T-helper 17 cell (primary cell): ENCODE measurements around the gene CREB3L1. TPM values are rescaled to one million over a fixed set of nuclear protein-coding genes. Genes with fewer than 3 reads are reported as not detected.

Source experiments
- ATAC-seq: fragments of 150-1000 bp; cut with Tn5 transposase; 2 replicates; pipeline ENCODE4 v1.10.0; 2021; ENCODE audit warnings: mild to moderate bottlenecking, moderate library complexity
- DNase-seq, 3 donors: peaks; one replicate each; pipeline versions ENCODE4 v3.0.0 to v3.0.0-alpha.2; 2020 to 2021
- H3K9me3 ChIP-seq: one replicate; pipeline ENCODE4 v1.7.0; 2013; ENCODE audit warnings: low read length, mild to moderate bottlenecking; ENCODE audit not compliant: control insufficient read depth, poor library complexity, severe bottlenecking
- H3K27ac Mint-ChIP-seq: one replicate; pipeline ENCODE4 v1.8.0; 2022; ENCODE audit warnings: mild to moderate bottlenecking, moderate library complexity, mixed read lengths
- H3K27me3 Mint-ChIP-seq: one replicate; pipeline ENCODE4 v1.8.0; 2022; ENCODE audit warnings: mixed read lengths
- H3K36me3 Mint-ChIP-seq: one replicate; pipeline ENCODE4 v1.8.0; 2022; ENCODE audit warnings: low read depth, mixed read lengths
- H3K4me1 Mint-ChIP-seq: one replicate; pipeline ENCODE4 v1.8.0; 2022; ENCODE audit warnings: mild to moderate bottlenecking, mixed read lengths
- H3K4me3 Mint-ChIP-seq: one replicate; pipeline ENCODE4 v1.8.0; 2022; ENCODE audit warnings: mild to moderate bottlenecking, moderate library complexity, mixed read lengths
- total RNA-seq, 4 donors: library from RNA in 2 of 4; stranded (reverse) in 2 of 4; gene quantifications; one replicate each; pipeline ENCODE4 v1.2.3 and lab custom pipeline; 2022 to 2026

CREB3L1 gene
- total RNA-seq, 2 donors from 2014 or later: not detected

GRCh38 chr11:46333394-46333947 is 56.0 kb downstream of the CREB3L1 start:
- Mint-ChIP-seq H3K27ac (peak overlapping the region; percentile 47), H3K4me1 (peaks cover 39% of the 10 kb centered on the region), H3K27me3 (no peaks in the 10 kb centered on the region), H3K36me3 (no peaks in the 10 kb centered on the region), H3K4me3 (peak overlapping the region; percentile 88)
- no peak for DNase-seq
- ATAC-seq: peak; percentile 19
- no peaks in the 10 kb centered on the region for H3K9me3 ChIP-seq

GRCh38 chr11:46334211-46334610 is 56.7 kb downstream of the CREB3L1 start:
- no peaks in the 10 kb centered on the region for H3K9me3 ChIP-seq
- ATAC-seq (no peak), DNase-seq (no peak)
- Mint-ChIP-seq H3K4me3 (peak overlapping the region; percentile 88), H3K36me3 (no peaks in the 10 kb centered on the region), H3K27ac (peak overlapping the region; percentile 47), H3K4me1 (peaks cover 41% of the 10 kb centered on the region), H3K27me3 (no peaks in the 10 kb centered on the region)

GRCh38 chr11:46335271-46335670 is 57.8 kb downstream of the CREB3L1 start:
- peaks cover 35% of the 10 kb centered on the region for H3K4me1 Mint-ChIP-seq
- no peak overlapping the region for H3K27ac Mint-ChIP-seq
- ATAC-seq: no peak
- H3K36me3 Mint-ChIP-seq: no peaks in the 10 kb centered on the region
- DNase-seq: no peak
- no peak overlapping the region for H3K4me3 Mint-ChIP-seq
- H3K9me3 ChIP-seq: no peaks in the 10 kb centered on the region
- H3K27me3 Mint-ChIP-seq: no peaks in the 10 kb centered on the region

- no peaks in the 10 kb centered on the region for H3K9me3 ChIP-seq
- H3K27ac Mint-ChIP-seq: peak overlapping the region; percentile 41
- ATAC-seq (no peak), DNase-seq (no peak)
- H3K36me3 Mint-ChIP-seq: no peaks in the 10 kb centered on the region
- no peak overlapping the region for H3K4me3 Mint-ChIP-seq
- H3K27me3 Mint-ChIP-seq: no peaks in the 10 kb centered on the region
- peaks cover 28% of the 10 kb centered on the region for H3K4me1 Mint-ChIP-seq
Measured at GRCh38 chr11:46335890-46336562, 58.6 kb downstream of the CREB3L1 start.

- no peaks in the 10 kb centered on the region for H3K36me3 Mint-ChIP-seq
- no peaks in the 10 kb centered on the region for H3K27me3 Mint-ChIP-seq
- no peak overlapping the region for H3K27ac Mint-ChIP-seq
- ATAC-seq (no peak), DNase-seq (no peak)
- no peaks in the 10 kb centered on the region for H3K9me3 ChIP-seq
- H3K4me1 Mint-ChIP-seq: peaks cover 28% of the 10 kb centered on the region
- no peak overlapping the region for H3K4me3 Mint-ChIP-seq
Measured at GRCh38 chr11:46336563-46337180, 59.2 kb downstream of the CREB3L1 start.

GRCh38 chr11:46337626-46338345 is 60.3 kb downstream of the CREB3L1 start:
- peaks cover 33% of the 10 kb centered on the region for H3K4me1 Mint-ChIP-seq
- no peaks in the 10 kb centered on the region for H3K9me3 ChIP-seq
- H3K4me3 Mint-ChIP-seq: no peak overlapping the region
- no peaks in the 10 kb centered on the region for H3K27me3 Mint-ChIP-seq
- DNase-seq (no peak), ATAC-seq (no peak)
- no peaks in the 10 kb centered on the region for H3K36me3 Mint-ChIP-seq
- peak overlapping the region; percentile 6 for H3K27ac Mint-ChIP-seq

GRCh38 chr11:46338636-46338987 is 61.1 kb downstream of the CREB3L1 start:
- H3K9me3 ChIP-seq: no peaks in the 10 kb centered on the region
- no peak for DNase-seq
- H3K27me3 Mint-ChIP-seq: no peaks in the 10 kb centered on the region
- H3K36me3 Mint-ChIP-seq: no peaks in the 10 kb centered on the region
- no peak overlapping the region for H3K27ac Mint-ChIP-seq
- H3K4me1 Mint-ChIP-seq: peaks cover 34% of the 10 kb centered on the region
- H3K4me3 Mint-ChIP-seq: no peak overlapping the region
- no peak for ATAC-seq

- H3K36me3 Mint-ChIP-seq: no peaks in the 10 kb centered on the region
- peak overlapping the region; percentile 53 for H3K27ac Mint-ChIP-seq
- no peaks in the 10 kb centered on the region for H3K9me3 ChIP-seq
- H3K4me3 Mint-ChIP-seq: peak overlapping the region; percentile 43
- DNase-seq (no peak), ATAC-seq (no peak)
- H3K4me1 Mint-ChIP-seq: peaks cover 34% of the 10 kb centered on the region
- H3K27me3 Mint-ChIP-seq: no peaks in the 10 kb centered on the region
Measured at GRCh38 chr11:46338988-46339666, 61.7 kb downstream of the CREB3L1 start.

GRCh38 chr11:46339816-46340215 is 62.4 kb downstream of the CREB3L1 start:
- peaks cover 38% of the 10 kb centered on the region for H3K4me1 Mint-ChIP-seq
- H3K27me3 Mint-ChIP-seq: no peaks in the 10 kb centered on the region
- no peak overlapping the region for H3K4me3 Mint-ChIP-seq
- peak overlapping the region; percentile 53 for H3K27ac Mint-ChIP-seq
- no peak for ATAC-seq
- H3K9me3 ChIP-seq: no peaks in the 10 kb centered on the region
- H3K36me3 Mint-ChIP-seq: no peaks in the 10 kb centered on the region
- DNase-seq: no peak

- Mint-ChIP-seq H3K4me1 (peaks cover 48% of the 10 kb centered on the region), H3K4me3 (no peak overlapping the region)
Measured at GRCh38 chr11:46341454-46341853, 64.0 kb downstream of the CREB3L1 start.

GRCh38 chr11:46342239-46342638 is 64.8 kb downstream of the CREB3L1 start:
- H3K9me3 ChIP-seq: no peaks in the 10 kb centered on the region
- peaks cover 6% of the 10 kb centered on the region for H3K36me3 Mint-ChIP-seq
- no peaks in the 10 kb centered on the region for H3K27me3 Mint-ChIP-seq
- ATAC-seq (no peak), DNase-seq (no peak)
- peaks cover 54% of the 10 kb centered on the region for H3K4me1 Mint-ChIP-seq
- peak overlapping the region; percentile 92 for H3K27ac Mint-ChIP-seq
- H3K4me3 Mint-ChIP-seq: peak overlapping the region; percentile 36

More at GRCh38 chr11:46341454-46341853, 64.0 kb downstream of the CREB3L1 start:
- Mint-ChIP-seq H3K36me3 (peaks cover 2% of the 10 kb centered on the region), H3K27ac (peak overlapping the region; percentile 92), H3K27me3 (no peaks in the 10 kb centered on the region)
- no peaks in the 10 kb centered on the region for H3K9me3 ChIP-seq
- ATAC-seq: no peak
- no peak for DNase-seq

GRCh38 chr11:46343520-46343919 is 66.1 kb downstream of the CREB3L1 start:
- ATAC-seq: no peak
- peak overlapping the region; percentile 92 for H3K27ac Mint-ChIP-seq
- no peak for DNase-seq
- H3K27me3 Mint-ChIP-seq: no peaks in the 10 kb centered on the region
- peaks cover 57% of the 10 kb centered on the region for H3K4me1 Mint-ChIP-seq
- peaks cover 6% of the 10 kb centered on the region for H3K36me3 Mint-ChIP-seq
- H3K9me3 ChIP-seq: no peaks in the 10 kb centered on the region
- no peak overlapping the region for H3K4me3 Mint-ChIP-seq

- H3K4me1 Mint-ChIP-seq: peaks cover 67% of the 10 kb centered on the region
- DNase-seq: no peak
Measured at GRCh38 chr11:46345131-46345597, 67.7 kb downstream of the CREB3L1 start.

More at GRCh38 chr11:46345131-46345597, 67.7 kb downstream of the CREB3L1 start:
- Mint-ChIP-seq H3K36me3 (peaks cover 6% of the 10 kb centered on the region), H3K4me3 (peak overlapping the region; percentile 99), H3K27me3 (no peaks in the 10 kb centered on the region), H3K27ac (peak overlapping the region; percentile 60)
- no peak for ATAC-seq
- H3K9me3 ChIP-seq: no peaks in the 10 kb centered on the region
